GM12874 (cell line): Measurements from ENCODE around the gene ZDHHC8.

Experiments
- TF ChIP-seq, protein P1 (sequence below): IDR thresholded peaks from 2 replicates; pipeline ENCODE4 v1.5.1; 2011; ENCODE audit warnings: low read depth, mild to moderate bottlenecking, control low read depth, low read length, moderate library complexity; ENCODE audit not compliant: insufficient read depth

Gene ZDHHC8

GRCh38 chr22:20126284-20127029 lies 5.1 kb upstream of the ZDHHC8 start:
- TF ChIP-seq, protein P1, sequence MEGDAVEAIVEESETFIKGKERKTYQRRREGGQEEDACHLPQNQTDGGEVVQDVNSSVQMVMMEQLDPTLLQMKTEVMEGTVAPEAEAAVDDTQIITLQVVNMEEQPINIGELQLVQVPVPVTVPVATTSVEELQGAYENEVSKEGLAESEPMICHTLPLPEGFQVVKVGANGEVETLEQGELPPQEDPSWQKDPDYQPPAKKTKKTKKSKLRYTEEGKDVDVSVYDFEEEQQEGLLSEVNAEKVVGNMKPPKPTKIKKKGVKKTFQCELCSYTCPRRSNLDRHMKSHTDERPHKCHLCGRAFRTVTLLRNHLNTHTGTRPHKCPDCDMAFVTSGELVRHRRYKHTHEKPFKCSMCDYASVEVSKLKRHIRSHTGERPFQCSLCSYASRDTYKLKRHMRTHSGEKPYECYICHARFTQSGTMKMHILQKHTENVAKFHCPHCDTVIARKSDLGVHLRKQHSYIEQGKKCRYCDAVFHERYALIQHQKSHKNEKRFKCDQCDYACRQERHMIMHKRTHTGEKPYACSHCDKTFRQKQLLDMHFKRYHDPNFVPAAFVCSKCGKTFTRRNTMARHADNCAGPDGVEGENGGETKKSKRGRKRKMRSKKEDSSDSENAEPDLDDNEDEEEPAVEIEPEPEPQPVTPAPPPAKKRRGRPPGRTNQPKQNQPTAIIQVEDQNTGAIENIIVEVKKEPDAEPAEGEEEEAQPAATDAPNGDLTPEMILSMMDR = no peak

DNA sequence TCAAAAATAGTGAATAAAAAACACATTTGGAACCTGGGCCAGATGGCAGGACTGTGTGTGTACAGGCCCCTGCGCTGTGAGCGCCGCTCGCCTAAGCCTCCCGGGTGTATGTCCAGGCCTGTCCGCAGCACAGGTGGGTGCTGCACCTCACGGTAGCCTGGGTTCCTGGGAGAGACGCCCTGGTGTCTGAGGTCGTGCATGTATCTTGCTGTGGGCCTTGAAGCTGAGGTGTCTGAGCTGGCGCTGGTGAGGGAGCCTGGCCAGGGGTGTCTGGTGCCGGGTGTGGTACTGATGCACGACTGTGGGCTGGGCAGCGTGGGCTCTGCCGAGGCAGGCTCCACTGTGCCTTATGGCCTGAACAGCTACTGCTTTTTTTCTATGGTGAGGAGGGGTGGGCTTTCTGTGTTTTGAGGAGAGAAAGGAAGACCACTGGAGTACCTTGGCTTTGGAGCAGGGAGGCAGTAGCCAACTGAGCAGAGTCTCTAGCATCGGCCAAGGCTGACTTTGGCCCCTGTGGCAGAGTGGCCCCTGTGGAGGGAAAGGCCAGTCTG lies 4.2 kb upstream of the ZDHHC8 start:
- TF ChIP-seq, protein P1 = no peak

- TF ChIP-seq, protein P1 = no peak
These were observed 3.6 kb upstream of the ZDHHC8 start for GRCh38 chr22:20127869-20128618.

- TF ChIP-seq, protein P1 = no peak
These were observed 3.0 kb upstream of the ZDHHC8 start for GRCh38 chr22:20128619-20128901.

GRCh38 chr22:20128902-20129746 lies 2.5 kb upstream of the ZDHHC8 start:
- TF ChIP-seq, protein P1 = peak; percentile 51

DNA sequence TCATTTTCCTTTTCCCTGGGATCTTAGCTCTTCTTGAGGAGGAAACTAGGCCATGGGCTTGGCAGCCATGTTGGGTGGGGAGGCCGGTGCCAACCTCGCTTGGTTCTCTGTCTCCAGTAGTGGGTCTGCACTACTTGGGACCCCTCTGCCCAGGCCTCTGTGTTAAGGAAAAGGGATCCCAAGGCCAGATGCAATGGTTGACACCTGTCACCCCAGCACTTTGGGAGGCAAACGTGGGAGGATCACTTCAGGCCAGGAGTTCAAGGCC lies 1.9 kb upstream of the ZDHHC8 start:
- TF ChIP-seq, protein P1 = no peak

DNA sequence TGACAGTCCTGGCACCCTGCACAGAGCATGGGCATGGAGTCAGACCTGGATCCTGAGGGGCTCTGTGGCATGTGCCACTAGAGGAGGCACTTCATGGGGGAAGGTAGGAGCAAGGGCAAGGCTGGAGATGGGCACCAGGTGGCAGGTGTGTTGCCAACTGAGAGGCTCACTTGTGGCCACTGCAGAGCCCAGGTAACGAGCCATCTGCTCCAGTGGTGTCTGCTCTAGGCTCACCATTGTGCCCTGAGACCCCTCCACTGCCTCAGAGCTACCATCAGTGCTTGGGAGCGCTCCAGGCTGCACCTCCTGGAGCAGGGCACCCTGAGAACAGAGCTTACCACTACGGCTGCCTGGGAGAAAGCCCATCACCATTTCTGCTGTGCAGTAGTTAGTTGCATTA lies 1.3 kb upstream of the ZDHHC8 start:
- TF ChIP-seq, protein P1 = no peak
